ENCODE data around the gene SIN3A.
"Not testable (repeated sequence)": the region's sequence is repeated elsewhere in the genome, so short reads cannot be mapped to it uniquely, and the experiment has no call there.

Gene SIN3A

GRCh38 chr15:75353604-75354003 lies 97.9 kb downstream of the SIN3A start:
- DNase-seq: no peak

- no peak for DNase-seq
Observed at GRCh38 chr15:75352186-75353080, 99.1 kb downstream of the SIN3A start.

- DNase-seq: no peak
Observed at GRCh38 chr15:75350601-75351361, 100.7 kb downstream of the SIN3A start.

- DNase-seq: peak; percentile 70
Observed at GRCh38 chr15:75349851-75350588, 101.5 kb downstream of the SIN3A start.

GRCh38 chr15:75349351-75349669 lies 102.2 kb downstream of the SIN3A start:
- DNase-seq: not testable (repeated sequence)

GRCh38 chr15:75348562-75349350 lies 102.7 kb downstream of the SIN3A start:
- DNase-seq: no peak

GRCh38 chr15:75348034-75348561 lies 103.4 kb downstream of the SIN3A start:
- DNase-seq: no peak

- DNase-seq: no peak
Observed at GRCh38 chr15:75347222-75348033, 104.1 kb downstream of the SIN3A start.

GRCh38 chr15:75346796-75347221 lies 104.7 kb downstream of the SIN3A start, which contains the start of gene NEIL1:
Gene NEIL1 (plus strand): TSS chr15:75347039. CDS start chr15:75348906, 1,867 bp downstream.
- DNase-seq: no peak

- DNase-seq: not testable (repeated sequence)
Observed at GRCh38 chr15:75343953-75344352, 107.5 kb downstream of the SIN3A start.

- no peak for DNase-seq
Observed at GRCh38 chr15:75342221-75342620, 109.3 kb downstream of the SIN3A start.

- no peak for DNase-seq
Observed at GRCh38 chr15:75339531-75340240, 111.8 kb downstream of the SIN3A start.

- no peak for DNase-seq
Observed at GRCh38 chr15:75338661-75339240, 112.7 kb downstream of the SIN3A start.

- DNase-seq: peak; percentile 80
Observed at GRCh38 chr15:75335705-75336355, 115.7 kb downstream of the SIN3A start, which contains the start of gene COMMD4. Gene COMMD4 (plus strand): TSS chr15:75336063. CDS start chr15:75336090, 27 bp downstream.

- DNase-seq: no peak
Observed at GRCh38 chr15:75335313-75335704, 116.2 kb downstream of the SIN3A start.

GRCh38 chr15:75333654-75334419 lies 117.7 kb downstream of the SIN3A start:
- not testable (repeated sequence) for DNase-seq

GRCh38 chr15:75332093-75332492 lies 119.4 kb downstream of the SIN3A start:
- DNase-seq: not testable (repeated sequence)

- DNase-seq: no peak
Observed at GRCh38 chr15:75329571-75329970, 121.9 kb downstream of the SIN3A start.

Data from GDM1 (cell line).